Epithelial cell of esophagus (primary cell): ENCODE measurements around the gene WDFY4.
A peak's percentile ranks its signal among the peaks of the same experiment; 100 is the strongest.

ENCODE experiments used
- DNase-seq: peaks from one replicate; pipeline ENCODE4 v3.0.0; 2010; ENCODE audit warnings: low read depth
- H3K4me3 ChIP-seq: 2 replicates; pipeline ENCODE4 v1.5.1; 2011; ENCODE audit warnings: mild to moderate bottlenecking, low read length, control low read depth
- CTCF ChIP-seq: IDR thresholded peaks from 2 replicates; pipeline ENCODE4 v1.5.1; 2011; ENCODE audit warnings: low read depth, mild to moderate bottlenecking, low read length, control low read depth, inconsistent platforms; ENCODE audit not compliant: insufficient read depth; ENCODE audit errors: missing control alignments

WDFY4 gene

GRCh38 chr10:48722153-48723145, 37.8 kb downstream of the WDFY4 start:
- no peak for TF ChIP-seq CTCF
- no peak for DNase-seq
- H3K4me3 ChIP-seq, result no peak overlapping the region

DNA sequence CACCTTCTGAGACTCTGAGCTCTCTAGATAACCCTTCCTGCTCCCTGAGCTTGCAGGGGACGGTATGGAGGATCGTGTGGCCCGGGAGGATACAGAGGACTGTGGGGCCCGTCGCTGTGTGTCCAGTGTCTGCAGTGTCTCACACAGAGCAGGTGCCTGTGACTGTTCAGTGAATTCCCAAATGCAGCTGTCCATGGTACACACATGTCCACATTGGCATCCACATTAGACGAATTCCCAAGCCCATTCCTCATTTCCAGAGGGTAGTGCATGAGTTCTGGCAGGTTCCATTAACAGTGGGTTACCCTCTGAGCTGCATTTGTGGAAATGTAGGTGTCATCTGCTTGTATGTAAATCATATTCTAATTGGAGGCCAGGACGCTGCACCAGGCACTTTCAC, 39.5 kb downstream of the WDFY4 start:
- no peak overlapping the region for H3K4me3 ChIP-seq
- DNase-seq, result no peak
- TF ChIP-seq CTCF, result no peak

GRCh38 chr10:48725708-48726107, 41.0 kb downstream of the WDFY4 start:
- peak; percentile 8 for DNase-seq
- TF ChIP-seq CTCF, result no peak
- H3K4me3 ChIP-seq, result no peak overlapping the region

DNA sequence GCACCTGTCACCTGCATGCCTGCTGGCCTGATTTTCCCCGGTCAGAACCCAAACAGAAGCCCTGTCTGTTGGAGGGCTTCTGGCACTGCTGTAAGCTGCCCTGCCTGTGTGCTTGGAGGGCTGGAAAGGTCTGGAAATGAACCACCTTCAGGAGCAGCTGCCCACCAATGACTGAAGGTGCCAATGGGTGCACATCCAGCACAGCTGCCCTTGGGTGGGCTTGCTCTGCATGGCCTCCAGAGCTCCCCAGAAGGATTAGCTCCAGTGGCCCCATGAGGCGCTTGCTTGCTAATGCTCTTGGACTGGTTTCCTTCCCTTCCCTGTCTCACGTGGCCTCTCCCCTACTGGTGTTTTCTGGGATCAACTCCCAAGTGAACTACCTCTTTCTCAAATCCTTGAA, 43.2 kb downstream of the WDFY4 start:
- no peak overlapping the region for H3K4me3 ChIP-seq
- DNase-seq, result no peak
- TF ChIP-seq CTCF, result no peak

GRCh38 chr10:48729222-48729621, 44.5 kb downstream of the WDFY4 start:
- H3K4me3 ChIP-seq, result no peak overlapping the region
- TF ChIP-seq CTCF, result no peak
- no peak for DNase-seq

GRCh38 chr10:48729941-48730457, 45.3 kb downstream of the WDFY4 start:
- no peak for DNase-seq
- TF ChIP-seq CTCF, result no peak
- no peak overlapping the region for H3K4me3 ChIP-seq
